HEK293 (cell line): ENCODE measurements around the gene APH1A.

ENCODE experiments used
- CTCF ChIA-PET: fragments of 350-600 bp; formaldehyde crosslinking; extraction: SDS; loops from one replicate; lab custom pipeline; 2021; ENCODE audit warnings: antibody characterized with exemption; lab: Yijun Ruan, JAX
- POLR2A ChIA-PET: fragments of 300-600 bp; formaldehyde crosslinking; extraction: SDS; loops from one replicate; lab custom pipeline; 2020; ENCODE audit warnings: antibody characterized with exemption, inconsistent platforms; lab: Yijun Ruan, JAX
- H3K27ac ChIP-seq: fragments of 200-500 bp; sonication (Bioruptor generic); 2 replicates; pipeline ENCODE4 v1.5.1; 2014; ENCODE audit warnings: low read depth, low read length, control low read depth, inconsistent platforms; ENCODE audit errors: extremely low read depth
- H3K36me3 ChIP-seq, 2 experiments: fragments of 200-500 bp in 1 of 2; sonication (Bioruptor generic) in 1 of 2; 1 replicate in 1 of 2; 2 replicates in 1 of 2; pipeline ENCODE4 v1.5.1; 2014 to 2017; ENCODE audit warnings: inconsistent platforms in 2 of 2, low read length in 2 of 2; ENCODE audit not compliant: control insufficient read depth in 2 of 2, insufficient read depth in 1 of 2
- H3K4me1 ChIP-seq: fragments of 200-500 bp; sonication (Bioruptor generic); 2 replicates; pipeline ENCODE4 v1.5.1; 2014; ENCODE audit warnings: mild to moderate bottlenecking, low read length, inconsistent platforms; ENCODE audit not compliant: control insufficient read depth, insufficient read depth
- H3K4me3 ChIP-seq: 2 replicates; pipeline ENCODE4 v1.5.1; 2011; ENCODE audit warnings: low read depth, mild to moderate bottlenecking, control low read depth, low read length, moderate library complexity
- H3K9me3 ChIP-seq: fragments of 200-500 bp; sonication (Bioruptor generic); 2 replicates; pipeline ENCODE4 v1.5.1; 2014; ENCODE audit warnings: low read depth, low read length, inconsistent platforms; ENCODE audit not compliant: control insufficient read depth, insufficient read depth
- GLI2 ChIP-seq: fragments of 450-650 bp; formaldehyde crosslinking; IDR thresholded peaks from 2 replicates; pipeline ENCODE4; 2017; ENCODE audit warnings: missing biosample characterization, missing genetic modification characterization, low read depth, borderline replicate concordance
- GLI4 ChIP-seq: fragments of 450-650 bp; formaldehyde crosslinking; IDR thresholded peaks from 2 replicates; pipeline ENCODE4 v1.5.1; 2016; ENCODE audit warnings: missing biosample characterization, missing genetic modification characterization
- GLIS2 ChIP-seq: fragments of 450-650 bp; formaldehyde crosslinking; IDR thresholded peaks from 2 replicates; pipeline ENCODE4 v1.5.1; 2016; ENCODE audit warnings: missing biosample characterization, missing genetic modification characterization
- HOXD13 ChIP-seq: sonication (generic); formaldehyde crosslinking; IDR thresholded peaks from 2 replicates; pipeline ENCODE4 v1.8.0; 2022; ENCODE audit warnings: missing genetic modification reagents, borderline replicate concordance
- KLF1 ChIP-seq: fragments of 450-650 bp; formaldehyde crosslinking; IDR thresholded peaks from 2 replicates; pipeline ENCODE4 v1.5.1; 2016; ENCODE audit warnings: missing biosample characterization, missing genetic modification characterization
- OSR2 ChIP-seq: fragments of 450-650 bp; formaldehyde crosslinking; IDR thresholded peaks from 2 replicates; pipeline ENCODE4 v1.5.1; 2016; ENCODE audit warnings: missing biosample characterization, missing genetic modification characterization
- OVOL3 ChIP-seq: fragments of 450-650 bp; formaldehyde crosslinking; IDR thresholded peaks from 2 replicates; pipeline ENCODE4 v1.5.1; 2016; ENCODE audit warnings: missing biosample characterization, missing genetic modification characterization
- SCRT1 ChIP-seq: fragments of 450-650 bp; formaldehyde crosslinking; IDR thresholded peaks from 2 replicates; pipeline ENCODE4 v1.5.1; 2016; ENCODE audit warnings: missing biosample characterization, missing genetic modification characterization, borderline replicate concordance
- ZFP37 ChIP-seq: fragments of 450-650 bp; formaldehyde crosslinking; IDR thresholded peaks from 2 replicates; pipeline ENCODE4 v1.5.1; 2016; ENCODE audit warnings: missing biosample characterization, missing genetic modification characterization
- ZNF394 ChIP-seq: fragments of 450-650 bp; formaldehyde crosslinking; IDR thresholded peaks from 2 replicates; pipeline ENCODE4 v1.5.1; 2016; ENCODE audit warnings: missing biosample characterization, missing genetic modification characterization, mild to moderate bottlenecking, moderate library complexity, borderline replicate concordance
- ZNF404 ChIP-seq: fragments of 450-650 bp; formaldehyde crosslinking; IDR thresholded peaks from 2 replicates; pipeline ENCODE4 v1.5.1; 2017; ENCODE audit warnings: missing biosample characterization, missing genetic modification characterization
- ZNF600 ChIP-seq: fragments of 450-650 bp; formaldehyde crosslinking; IDR thresholded peaks from 2 replicates; pipeline ENCODE4 v1.5.1; 2016; ENCODE audit warnings: missing biosample characterization, missing genetic modification characterization
- TF ChIP-seq, protein P1 (sequence below): fragments of 450-650 bp; formaldehyde crosslinking; IDR thresholded peaks from 2 replicates; pipeline ENCODE4 v1.5.1; 2016; ENCODE audit warnings: missing biosample characterization, missing genetic modification characterization
- TF ChIP-seq, protein P2 (sequence below): IDR thresholded peaks from 2 replicates; pipeline ENCODE4 v1.6.1; 2011; ENCODE audit warnings: mild to moderate bottlenecking, low read depth, low read length, borderline replicate concordance
- TF ChIP-seq, protein P3 (sequence below): fragments of 450-650 bp; formaldehyde crosslinking; IDR thresholded peaks from 2 replicates; pipeline ENCODE4 v1.5.1; 2017; ENCODE audit warnings: missing biosample characterization, missing genetic modification characterization
- TF ChIP-seq, protein P4 (sequence below): fragments of 450-650 bp; formaldehyde crosslinking; IDR thresholded peaks from 2 replicates; pipeline ENCODE4 v1.5.1; 2016; ENCODE audit warnings: missing biosample characterization, missing genetic modification characterization
- TF ChIP-seq, protein P5 (sequence below): fragments of 450-650 bp; formaldehyde crosslinking; IDR thresholded peaks from 2 replicates; pipeline ENCODE4 v1.5.1; 2017; ENCODE audit warnings: missing biosample characterization, missing genetic modification characterization
- TF ChIP-seq, protein P6 (sequence below): fragments of 450-650 bp; formaldehyde crosslinking; IDR thresholded peaks from 2 replicates; pipeline ENCODE4 v1.5.1; 2016; ENCODE audit warnings: missing biosample characterization, missing genetic modification characterization

The APH1A gene

DNA sequence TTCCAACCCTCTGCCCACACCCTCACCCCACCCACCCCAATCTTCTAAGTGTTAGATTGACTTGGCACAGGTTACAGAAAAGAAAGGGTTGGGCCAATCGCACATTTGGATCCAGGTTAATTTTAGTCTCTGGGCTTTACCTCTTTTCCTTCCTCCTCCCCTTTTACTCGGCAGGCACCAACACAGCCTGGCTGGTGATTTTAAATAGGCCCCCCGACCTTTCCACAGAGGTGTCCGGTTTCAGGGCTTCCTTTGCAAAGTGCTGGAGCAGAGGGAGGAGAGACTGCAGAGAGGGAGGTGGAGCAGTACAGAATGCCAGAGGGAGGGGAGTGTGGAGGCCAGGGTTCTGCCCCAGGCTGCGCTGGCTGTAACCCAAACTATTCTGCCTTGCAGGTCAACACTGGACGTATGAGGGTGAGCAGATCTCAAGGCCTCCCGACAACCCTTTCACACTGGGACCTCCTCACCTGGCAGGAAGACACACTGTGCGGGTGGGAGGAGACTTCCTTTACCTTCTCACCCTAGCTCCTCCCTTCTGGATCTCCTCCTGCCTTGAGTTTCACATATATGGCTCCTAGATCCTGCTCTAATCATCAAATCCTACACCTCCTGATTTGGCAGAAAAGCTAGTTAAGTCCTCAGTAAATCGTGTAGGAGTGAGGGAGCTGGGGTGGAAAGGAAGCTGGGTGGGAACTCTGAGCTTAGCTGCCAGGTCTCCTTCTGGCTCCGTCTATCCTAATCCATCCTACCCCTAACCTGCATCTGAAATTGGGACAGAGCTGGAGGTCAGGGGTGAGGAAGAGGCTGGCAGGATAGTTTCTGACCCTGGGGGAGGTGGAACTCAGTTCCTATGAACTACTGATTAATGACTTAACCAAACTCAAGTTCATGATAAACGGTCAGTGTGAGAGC lies 8.8 kb downstream of the APH1A start (continued):
- TF ChIP-seq, protein P1, sequence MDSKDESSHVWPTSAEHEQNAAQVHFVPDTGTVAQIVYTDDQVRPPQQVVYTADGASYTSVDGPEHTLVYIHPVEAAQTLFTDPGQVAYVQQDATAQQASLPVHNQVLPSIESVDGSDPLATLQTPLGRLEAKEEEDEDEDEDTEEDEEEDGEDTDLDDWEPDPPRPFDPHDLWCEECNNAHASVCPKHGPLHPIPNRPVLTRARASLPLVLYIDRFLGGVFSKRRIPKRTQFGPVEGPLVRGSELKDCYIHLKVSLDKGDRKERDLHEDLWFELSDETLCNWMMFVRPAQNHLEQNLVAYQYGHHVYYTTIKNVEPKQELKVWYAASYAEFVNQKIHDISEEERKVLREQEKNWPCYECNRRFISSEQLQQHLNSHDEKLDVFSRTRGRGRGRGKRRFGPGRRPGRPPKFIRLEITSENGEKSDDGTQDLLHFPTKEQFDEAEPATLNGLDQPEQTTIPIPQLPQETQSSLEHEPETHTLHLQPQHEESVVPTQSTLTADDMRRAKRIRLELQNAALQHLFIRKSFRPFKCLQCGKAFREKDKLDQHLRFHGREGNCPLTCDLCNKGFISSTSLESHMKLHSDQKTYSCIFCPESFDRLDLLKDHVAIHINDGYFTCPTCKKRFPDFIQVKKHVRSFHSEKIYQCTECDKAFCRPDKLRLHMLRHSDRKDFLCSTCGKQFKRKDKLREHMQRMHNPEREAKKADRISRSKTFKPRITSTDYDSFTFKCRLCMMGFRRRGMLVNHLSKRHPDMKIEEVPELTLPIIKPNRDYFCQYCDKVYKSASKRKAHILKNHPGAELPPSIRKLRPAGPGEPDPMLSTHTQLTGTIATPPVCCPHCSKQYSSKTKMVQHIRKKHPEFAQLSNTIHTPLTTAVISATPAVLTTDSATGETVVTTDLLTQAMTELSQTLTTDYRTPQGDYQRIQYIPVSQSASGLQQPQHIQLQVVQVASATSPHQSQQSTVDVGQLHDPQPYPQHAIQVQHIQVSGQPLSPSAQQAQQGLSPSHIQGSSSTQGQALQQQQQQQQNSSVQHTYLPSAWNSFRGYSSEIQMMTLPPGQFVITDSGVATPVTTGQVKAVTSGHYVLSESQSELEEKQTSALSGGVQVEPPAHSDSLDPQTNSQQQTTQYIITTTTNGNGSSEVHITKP (tag by site-specific recombination): peak; percentile 96
- TF ChIP-seq KLF1 (tag by site-specific recombination) (peak; percentile 23; the same call in 1 of the 2 replicates), ZNF394 (no peak), OSR2 (tag by site-specific recombination) (no peak), ZNF600 (peak; percentile 84), GLIS2 (tag by site-specific recombination) (peak; percentile 79)
- TF ChIP-seq, protein P2, sequence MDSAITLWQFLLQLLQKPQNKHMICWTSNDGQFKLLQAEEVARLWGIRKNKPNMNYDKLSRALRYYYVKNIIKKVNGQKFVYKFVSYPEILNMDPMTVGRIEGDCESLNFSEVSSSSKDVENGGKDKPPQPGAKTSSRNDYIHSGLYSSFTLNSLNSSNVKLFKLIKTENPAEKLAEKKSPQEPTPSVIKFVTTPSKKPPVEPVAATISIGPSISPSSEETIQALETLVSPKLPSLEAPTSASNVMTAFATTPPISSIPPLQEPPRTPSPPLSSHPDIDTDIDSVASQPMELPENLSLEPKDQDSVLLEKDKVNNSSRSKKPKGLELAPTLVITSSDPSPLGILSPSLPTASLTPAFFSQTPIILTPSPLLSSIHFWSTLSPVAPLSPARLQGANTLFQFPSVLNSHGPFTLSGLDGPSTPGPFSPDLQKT: no peak
- TF ChIP-seq, protein P3, sequence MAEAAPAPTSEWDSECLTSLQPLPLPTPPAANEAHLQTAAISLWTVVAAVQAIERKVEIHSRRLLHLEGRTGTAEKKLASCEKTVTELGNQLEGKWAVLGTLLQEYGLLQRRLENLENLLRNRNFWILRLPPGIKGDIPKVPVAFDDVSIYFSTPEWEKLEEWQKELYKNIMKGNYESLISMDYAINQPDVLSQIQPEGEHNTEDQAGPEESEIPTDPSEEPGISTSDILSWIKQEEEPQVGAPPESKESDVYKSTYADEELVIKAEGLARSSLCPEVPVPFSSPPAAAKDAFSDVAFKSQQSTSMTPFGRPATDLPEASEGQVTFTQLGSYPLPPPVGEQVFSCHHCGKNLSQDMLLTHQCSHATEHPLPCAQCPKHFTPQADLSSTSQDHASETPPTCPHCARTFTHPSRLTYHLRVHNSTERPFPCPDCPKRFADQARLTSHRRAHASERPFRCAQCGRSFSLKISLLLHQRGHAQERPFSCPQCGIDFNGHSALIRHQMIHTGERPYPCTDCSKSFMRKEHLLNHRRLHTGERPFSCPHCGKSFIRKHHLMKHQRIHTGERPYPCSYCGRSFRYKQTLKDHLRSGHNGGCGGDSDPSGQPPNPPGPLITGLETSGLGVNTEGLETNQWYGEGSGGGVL: peak; percentile 95
- TF ChIP-seq, all 188 proteins: peak for 25

DNA sequence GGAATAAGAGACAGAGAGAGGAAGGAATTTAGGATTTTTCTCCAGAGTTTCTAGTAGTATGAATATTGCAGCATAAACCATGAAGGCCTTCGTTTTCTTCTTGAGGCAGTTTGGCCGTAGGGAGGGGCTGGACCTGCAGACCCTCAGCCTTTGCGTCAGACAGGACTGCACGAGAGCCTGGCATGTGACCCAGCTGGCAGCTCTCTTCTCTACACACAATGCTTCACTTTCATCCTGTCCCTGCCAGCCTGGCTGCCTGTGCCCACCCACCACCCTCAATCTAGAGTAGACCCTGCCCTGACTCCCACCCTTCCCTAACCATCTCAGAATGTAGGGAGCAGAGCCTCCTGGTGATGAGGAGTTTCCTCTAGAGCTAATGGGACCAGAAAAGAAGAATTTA lies 9.6 kb downstream of the APH1A start:
- peaks cover 0 to under 1% of the 10 kb centered on the region in 2 experiments; a peak in 1 of 3 replicates for H3K36me3 ChIP-seq
- no peaks in the 10 kb centered on the region for H3K9me3 ChIP-seq
- H3K4me3 ChIP-seq: no peak overlapping the region
- no peak overlapping the region for H3K27ac ChIP-seq
- POLR2A ChIA-PET: interaction anchor here (0.6 kb wide), 1 partner anchor 16 kb away, joined by 4 read pairs; no protein-coding TSS in a partner anchor
- CTCF ChIA-PET: interaction anchor here (0.6 to 6.3 kb wide), 2 partner anchors 21 to 155 kb away, joined by 4 to 101 read pairs; partner anchors contain the start of gene CIART
- peaks cover 12% of the 10 kb centered on the region; the same call in 1 of the 2 replicates for H3K4me1 ChIP-seq
- no peak for TF ChIP-seq GLI4 (tag by site-specific recombination)
- TF ChIP-seq HOXD13: no peak
- TF ChIP-seq, protein P4, sequence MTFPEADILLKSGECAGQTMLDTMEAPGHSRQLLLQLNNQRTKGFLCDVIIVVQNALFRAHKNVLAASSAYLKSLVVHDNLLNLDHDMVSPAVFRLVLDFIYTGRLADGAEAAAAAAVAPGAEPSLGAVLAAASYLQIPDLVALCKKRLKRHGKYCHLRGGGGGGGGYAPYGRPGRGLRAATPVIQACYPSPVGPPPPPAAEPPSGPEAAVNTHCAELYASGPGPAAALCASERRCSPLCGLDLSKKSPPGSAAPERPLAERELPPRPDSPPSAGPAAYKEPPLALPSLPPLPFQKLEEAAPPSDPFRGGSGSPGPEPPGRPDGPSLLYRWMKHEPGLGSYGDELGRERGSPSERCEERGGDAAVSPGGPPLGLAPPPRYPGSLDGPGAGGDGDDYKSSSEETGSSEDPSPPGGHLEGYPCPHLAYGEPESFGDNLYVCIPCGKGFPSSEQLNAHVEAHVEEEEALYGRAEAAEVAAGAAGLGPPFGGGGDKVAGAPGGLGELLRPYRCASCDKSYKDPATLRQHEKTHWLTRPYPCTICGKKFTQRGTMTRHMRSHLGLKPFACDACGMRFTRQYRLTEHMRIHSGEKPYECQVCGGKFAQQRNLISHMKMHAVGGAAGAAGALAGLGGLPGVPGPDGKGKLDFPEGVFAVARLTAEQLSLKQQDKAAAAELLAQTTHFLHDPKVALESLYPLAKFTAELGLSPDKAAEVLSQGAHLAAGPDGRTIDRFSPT (tag by site-specific recombination): no peak
- TF ChIP-seq OVOL3: no peak
- no peak for TF ChIP-seq ZFP37 (tag by site-specific recombination)
- TF ChIP-seq, protein P5, sequence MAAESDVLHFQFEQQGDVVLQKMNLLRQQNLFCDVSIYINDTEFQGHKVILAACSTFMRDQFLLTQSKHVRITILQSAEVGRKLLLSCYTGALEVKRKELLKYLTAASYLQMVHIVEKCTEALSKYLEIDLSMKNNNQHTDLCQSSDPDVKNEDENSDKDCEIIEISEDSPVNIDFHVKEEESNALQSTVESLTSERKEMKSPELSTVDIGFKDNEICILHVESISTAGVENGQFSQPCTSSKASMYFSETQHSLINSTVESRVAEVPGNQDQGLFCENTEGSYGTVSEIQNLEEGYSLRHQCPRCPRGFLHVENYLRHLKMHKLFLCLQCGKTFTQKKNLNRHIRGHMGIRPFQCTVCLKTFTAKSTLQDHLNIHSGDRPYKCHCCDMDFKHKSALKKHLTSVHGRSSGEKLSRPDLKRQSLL (tag by site-specific recombination): no peak
- TF ChIP-seq SCRT1 (tag by site-specific recombination): no peak
- TF ChIP-seq, protein P6, sequence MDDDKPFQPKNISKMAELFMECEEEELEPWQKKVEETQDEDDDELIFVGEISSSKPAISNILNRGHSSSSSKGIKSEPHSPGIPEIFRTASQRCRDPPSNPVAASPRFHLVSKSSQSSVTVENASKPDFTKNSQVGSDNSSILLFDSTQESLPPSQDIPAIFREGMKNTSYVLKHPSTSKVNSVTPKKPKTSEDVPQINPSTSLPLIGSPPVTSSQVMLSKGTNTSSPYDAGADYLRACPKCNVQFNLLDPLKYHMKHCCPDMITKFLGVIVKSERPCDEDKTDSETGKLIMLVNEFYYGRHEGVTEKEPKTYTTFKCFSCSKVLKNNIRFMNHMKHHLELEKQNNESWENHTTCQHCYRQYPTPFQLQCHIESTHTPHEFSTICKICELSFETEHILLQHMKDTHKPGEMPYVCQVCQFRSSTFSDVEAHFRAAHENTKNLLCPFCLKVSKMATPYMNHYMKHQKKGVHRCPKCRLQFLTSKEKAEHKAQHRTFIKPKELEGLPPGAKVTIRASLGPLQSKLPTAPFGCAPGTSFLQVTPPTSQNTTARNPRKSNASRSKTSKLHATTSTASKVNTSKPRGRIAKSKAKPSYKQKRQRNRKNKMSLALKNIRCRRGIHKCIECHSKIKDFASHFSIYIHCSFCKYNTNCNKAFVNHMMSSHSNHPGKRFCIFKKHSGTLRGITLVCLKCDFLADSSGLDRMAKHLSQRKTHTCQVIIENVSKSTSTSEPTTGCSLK (tag by site-specific recombination): no peak
- TF ChIP-seq ZNF404 (tag by site-specific recombination): no peak
- no peak for TF ChIP-seq GLI2 (tag by site-specific recombination)
